HEK293 (cell line): ENCODE measurements around the gene WAS.

Source experiments
- CTCF ChIA-PET: fragments of 350-600 bp; formaldehyde crosslinking; extraction: SDS; loops from one replicate; lab custom pipeline; 2021; ENCODE audit warnings: antibody characterized with exemption; lab: Yijun Ruan, JAX
- POLR2A ChIA-PET: fragments of 300-600 bp; formaldehyde crosslinking; extraction: SDS; loops from one replicate; lab custom pipeline; 2020; ENCODE audit warnings: antibody characterized with exemption, inconsistent platforms; lab: Yijun Ruan, JAX
- H3K27ac ChIP-seq: fragments of 200-500 bp; sonication (Bioruptor generic); 2 replicates; pipeline ENCODE4 v1.5.1; 2014; ENCODE audit warnings: low read depth, low read length, control low read depth, inconsistent platforms; ENCODE audit errors: extremely low read depth
- H3K36me3 ChIP-seq, 2 experiments: fragments of 200-500 bp in 1 of 2; sonication (Bioruptor generic) in 1 of 2; 1 replicate in 1 of 2; 2 replicates in 1 of 2; pipeline ENCODE4 v1.5.1; 2014 to 2017; ENCODE audit warnings: inconsistent platforms in 2 of 2, low read length in 2 of 2; ENCODE audit not compliant: control insufficient read depth in 2 of 2, insufficient read depth in 1 of 2
- H3K4me1 ChIP-seq: fragments of 200-500 bp; sonication (Bioruptor generic); 2 replicates; pipeline ENCODE4 v1.5.1; 2014; ENCODE audit warnings: mild to moderate bottlenecking, low read length, inconsistent platforms; ENCODE audit not compliant: control insufficient read depth, insufficient read depth
- H3K4me3 ChIP-seq: 2 replicates; pipeline ENCODE4 v1.5.1; 2011; ENCODE audit warnings: low read depth, mild to moderate bottlenecking, control low read depth, low read length, moderate library complexity
- H3K9me3 ChIP-seq: fragments of 200-500 bp; sonication (Bioruptor generic); 2 replicates; pipeline ENCODE4 v1.5.1; 2014; ENCODE audit warnings: low read depth, low read length, inconsistent platforms; ENCODE audit not compliant: control insufficient read depth, insufficient read depth
- GLI2 ChIP-seq: fragments of 450-650 bp; formaldehyde crosslinking; IDR thresholded peaks from 2 replicates; pipeline ENCODE4; 2017; ENCODE audit warnings: missing biosample characterization, missing genetic modification characterization, low read depth, borderline replicate concordance
- GLI4 ChIP-seq: fragments of 450-650 bp; formaldehyde crosslinking; IDR thresholded peaks from 2 replicates; pipeline ENCODE4 v1.5.1; 2016; ENCODE audit warnings: missing biosample characterization, missing genetic modification characterization
- SETDB1 ChIP-seq: IDR thresholded peaks from one replicate; pipeline ENCODE4 v1.6.1; 2017; ENCODE audit warnings: mild to moderate bottlenecking, low read length, moderate library complexity, mixed read lengths; ENCODE audit not compliant: insufficient read length
- SP7 ChIP-seq: fragments of 450-650 bp; formaldehyde crosslinking; IDR thresholded peaks from 2 replicates; pipeline ENCODE4 v1.5.1; 2016; ENCODE audit warnings: missing biosample characterization, missing genetic modification characterization
- YY2 ChIP-seq: fragments of 450-650 bp; formaldehyde crosslinking; IDR thresholded peaks from 2 replicates; pipeline ENCODE4 v1.5.1; 2016; ENCODE audit warnings: missing biosample characterization, missing genetic modification characterization
- ZFP41 ChIP-seq: fragments of 450-650 bp; formaldehyde crosslinking; IDR thresholded peaks from 2 replicates; pipeline ENCODE4 v1.5.1; 2016; ENCODE audit warnings: missing biosample characterization, missing genetic modification characterization, borderline replicate concordance
- ZNF114 ChIP-seq: fragments of 450-650 bp; formaldehyde crosslinking; IDR thresholded peaks from 2 replicates; pipeline ENCODE4 v1.5.0; 2017; ENCODE audit warnings: missing biosample characterization, missing genetic modification characterization
- ZNF138 ChIP-seq: fragments of 450-650 bp; formaldehyde crosslinking; IDR thresholded peaks from 2 replicates; pipeline ENCODE4 v1.5.1; 2016; ENCODE audit warnings: missing biosample characterization, missing genetic modification characterization, borderline replicate concordance
- ZNF148 ChIP-seq: fragments of 450-650 bp; formaldehyde crosslinking; IDR thresholded peaks from 2 replicates; pipeline ENCODE4 v1.5.0; 2017; ENCODE audit warnings: missing biosample characterization, missing genetic modification characterization, borderline replicate concordance
- ZNF23 ChIP-seq: fragments of 450-650 bp; formaldehyde crosslinking; IDR thresholded peaks from 2 replicates; pipeline ENCODE4 v1.5.1; 2016; ENCODE audit warnings: missing biosample characterization, missing genetic modification characterization, borderline replicate concordance
- ZNF292 ChIP-seq: fragments of 450-650 bp; formaldehyde crosslinking; IDR thresholded peaks from 2 replicates; pipeline ENCODE4 v1.5.1; 2016; ENCODE audit warnings: low read depth, missing biosample characterization, missing genetic modification characterization, borderline replicate concordance
- ZNF501 ChIP-seq: fragments of 450-650 bp; formaldehyde crosslinking; IDR thresholded peaks from 2 replicates; pipeline ENCODE4 v1.5.1; 2016; ENCODE audit warnings: missing biosample characterization, missing genetic modification characterization
- ZNF558 ChIP-seq: fragments of 450-650 bp; formaldehyde crosslinking; IDR thresholded peaks from 2 replicates; pipeline ENCODE4 v1.5.1; 2016; ENCODE audit warnings: missing biosample characterization, missing genetic modification characterization
- ZNF600 ChIP-seq: fragments of 450-650 bp; formaldehyde crosslinking; IDR thresholded peaks from 2 replicates; pipeline ENCODE4 v1.5.1; 2016; ENCODE audit warnings: missing biosample characterization, missing genetic modification characterization
- ZNF610 ChIP-seq: fragments of 450-650 bp; formaldehyde crosslinking; IDR thresholded peaks from 2 replicates; pipeline ENCODE4 v1.5.1; 2016; ENCODE audit warnings: missing biosample characterization, missing genetic modification characterization, borderline replicate concordance
- ZNF76 ChIP-seq: fragments of 450-650 bp; formaldehyde crosslinking; IDR thresholded peaks from 2 replicates; pipeline ENCODE4; 2016; ENCODE audit warnings: low read depth, missing biosample characterization, missing genetic modification characterization, borderline replicate concordance
- ZNF768 ChIP-seq: fragments of 450-650 bp; formaldehyde crosslinking; IDR thresholded peaks from 2 replicates; pipeline ENCODE4 v1.5.1; 2018; ENCODE audit warnings: missing biosample characterization, mild to moderate bottlenecking, missing genetic modification characterization
- ZNF791 ChIP-seq: fragments of 450-650 bp; formaldehyde crosslinking; IDR thresholded peaks from 2 replicates; pipeline ENCODE4 v1.5.1; 2016; ENCODE audit warnings: missing biosample characterization, missing genetic modification characterization
- TF ChIP-seq, protein P1 (sequence below): fragments of 450-650 bp; formaldehyde crosslinking; optimal IDR thresholded peaks from 2 replicates; pipeline ENCODE3; 2016; ENCODE audit warnings: missing biosample characterization, mild to moderate bottlenecking, missing genetic modification characterization
- TF ChIP-seq, protein P2 (sequence below): fragments of 450-650 bp; formaldehyde crosslinking; conservative IDR thresholded peaks from 2 replicates; pipeline ENCODE4 v1.5.1; 2016; ENCODE audit warnings: low read depth, missing biosample characterization, missing genetic modification characterization
- TF ChIP-seq, protein P3 (sequence below): fragments of 450-650 bp; formaldehyde crosslinking; IDR thresholded peaks from 2 replicates; pipeline ENCODE4 v1.5.1; 2017; ENCODE audit warnings: missing biosample characterization, missing genetic modification characterization

The WAS gene

DNA sequence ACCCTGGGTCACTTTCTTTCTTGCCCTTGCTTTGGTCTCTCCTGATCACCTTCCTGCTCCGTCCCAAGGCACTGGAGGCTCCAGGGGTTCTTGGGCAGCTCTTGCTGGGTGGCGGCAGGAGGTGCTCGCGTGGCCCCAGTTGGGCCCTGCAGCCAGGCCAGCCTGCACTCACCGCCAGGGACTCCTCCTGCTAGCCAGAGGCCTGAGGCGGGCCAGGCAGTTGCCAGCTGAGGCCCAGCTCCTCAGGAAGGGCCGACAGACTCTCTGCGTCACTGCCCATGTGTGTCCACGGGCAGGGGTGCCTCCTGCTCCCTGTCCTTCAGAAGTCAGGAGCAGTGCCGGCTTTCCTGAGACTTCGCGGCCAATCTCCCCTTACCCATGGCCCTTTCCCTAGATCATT is 22.3 kb downstream of the WAS start:
- ChIA-PET POLR2A (interaction anchor here (1.1 kb wide), 1 partner anchor 31 kb away, joined by 4 read pairs; no protein-coding TSS in a partner anchor), CTCF (interaction anchor here (0.6 kb wide), 1 partner anchor 1275 kb away, joined by 3 read pairs; no protein-coding TSS in a partner anchor)
- Histone ChIP-seq H3K4me1 (no peaks in the 10 kb centered on the region), H3K4me3 (no peak overlapping the region), H3K27ac (no peak overlapping the region), H3K9me3 (no peaks in the 10 kb centered on the region), H3K36me3 (peaks cover 0 to 85% of the 10 kb centered on the region in 2 experiments; a peak in 2 of 3 replicates)
- TF ChIP-seq SETDB1 (no peak), ZNF292 (tag by site-specific recombination) (no peak), ZNF76 (tag by site-specific recombination) (no peak), ZNF114 (tag by site-specific recombination) (no peak), ZNF610 (no peak), SP7 (tag by site-specific recombination) (no peak), GLI4 (no peak), YY2 (tag by site-specific recombination) (no peak)
- TF ChIP-seq, protein P1, sequence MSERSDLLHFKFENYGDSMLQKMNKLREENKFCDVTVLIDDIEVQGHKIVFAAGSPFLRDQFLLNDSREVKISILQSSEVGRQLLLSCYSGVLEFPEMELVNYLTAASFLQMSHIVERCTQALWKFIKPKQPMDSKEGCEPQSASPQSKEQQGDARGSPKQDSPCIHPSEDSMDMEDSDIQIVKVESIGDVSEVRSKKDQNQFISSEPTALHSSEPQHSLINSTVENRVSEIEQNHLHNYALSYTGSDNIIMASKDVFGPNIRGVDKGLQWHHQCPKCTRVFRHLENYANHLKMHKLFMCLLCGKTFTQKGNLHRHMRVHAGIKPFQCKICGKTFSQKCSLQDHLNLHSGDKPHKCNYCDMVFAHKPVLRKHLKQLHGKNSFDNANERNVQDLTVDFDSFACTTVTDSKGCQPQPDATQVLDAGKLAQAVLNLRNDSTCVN (tag by site-specific recombination), result no peak
- TF ChIP-seq, protein P2, sequence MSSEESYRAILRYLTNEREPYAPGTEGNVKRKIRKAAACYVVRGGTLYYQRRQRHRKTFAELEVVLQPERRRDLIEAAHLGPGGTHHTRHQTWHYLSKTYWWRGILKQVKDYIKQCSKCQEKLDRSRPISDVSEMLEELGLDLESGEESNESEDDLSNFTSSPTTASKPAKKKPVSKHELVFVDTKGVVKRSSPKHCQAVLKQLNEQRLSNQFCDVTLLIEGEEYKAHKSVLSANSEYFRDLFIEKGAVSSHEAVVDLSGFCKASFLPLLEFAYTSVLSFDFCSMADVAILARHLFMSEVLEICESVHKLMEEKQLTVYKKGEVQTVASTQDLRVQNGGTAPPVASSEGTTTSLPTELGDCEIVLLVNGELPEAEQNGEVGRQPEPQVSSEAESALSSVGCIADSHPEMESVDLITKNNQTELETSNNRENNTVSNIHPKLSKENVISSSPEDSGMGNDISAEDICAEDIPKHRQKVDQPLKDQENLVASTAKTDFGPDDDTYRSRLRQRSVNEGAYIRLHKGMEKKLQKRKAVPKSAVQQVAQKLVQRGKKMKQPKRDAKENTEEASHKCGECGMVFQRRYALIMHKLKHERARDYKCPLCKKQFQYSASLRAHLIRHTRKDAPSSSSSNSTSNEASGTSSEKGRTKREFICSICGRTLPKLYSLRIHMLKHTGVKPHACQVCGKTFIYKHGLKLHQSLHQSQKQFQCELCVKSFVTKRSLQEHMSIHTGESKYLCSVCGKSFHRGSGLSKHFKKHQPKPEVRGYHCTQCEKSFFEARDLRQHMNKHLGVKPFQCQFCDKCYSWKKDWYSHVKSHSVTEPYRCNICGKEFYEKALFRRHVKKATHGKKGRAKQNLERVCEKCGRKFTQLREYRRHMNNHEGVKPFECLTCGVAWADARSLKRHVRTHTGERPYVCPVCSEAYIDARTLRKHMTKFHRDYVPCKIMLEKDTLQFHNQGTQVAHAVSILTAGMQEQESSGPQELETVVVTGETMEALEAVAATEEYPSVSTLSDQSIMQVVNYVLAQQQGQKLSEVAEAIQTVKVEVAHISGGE (tag by site-specific recombination), result no peak

DNA sequence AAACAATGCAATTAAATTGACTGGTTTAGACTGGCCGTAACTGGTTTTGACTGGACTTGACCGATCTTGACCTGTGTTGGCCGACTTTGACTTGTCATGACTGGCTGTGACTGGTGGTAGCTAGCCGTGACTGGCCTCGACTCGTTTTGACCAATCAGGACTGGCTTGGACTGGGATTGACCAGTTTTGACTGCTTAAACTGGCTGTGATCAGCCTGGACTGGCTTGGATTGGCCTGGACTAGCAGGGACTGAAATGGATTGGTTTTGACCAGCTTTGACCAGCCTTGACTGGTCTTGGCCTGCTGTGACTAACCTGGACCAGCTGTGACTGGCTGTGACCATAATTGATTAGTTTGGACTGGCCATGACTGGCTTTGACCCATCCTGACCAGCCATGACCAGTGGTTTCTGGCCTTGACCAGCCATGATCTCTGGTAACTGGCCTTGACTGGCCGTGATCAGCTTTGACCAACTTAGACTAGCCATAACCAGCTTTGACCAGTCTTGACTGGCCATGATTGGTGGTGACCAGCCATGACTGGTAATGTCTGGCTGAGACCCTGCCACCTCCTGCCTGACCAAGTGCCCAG is 26.0 kb downstream of the WAS start:
- no peak for TF ChIP-seq ZNF791
- no peak for TF ChIP-seq ZNF600 (tag by site-specific recombination)
- TF ChIP-seq ZNF768, result no peak
- TF ChIP-seq ZNF138 (tag by site-specific recombination), result no peak
- no peak for TF ChIP-seq ZNF501
- no peak for TF ChIP-seq GLI2 (tag by site-specific recombination)
- TF ChIP-seq ZNF23 (tag by site-specific recombination), result no peak
- TF ChIP-seq ZNF148, result no peak
- TF ChIP-seq, protein P3, sequence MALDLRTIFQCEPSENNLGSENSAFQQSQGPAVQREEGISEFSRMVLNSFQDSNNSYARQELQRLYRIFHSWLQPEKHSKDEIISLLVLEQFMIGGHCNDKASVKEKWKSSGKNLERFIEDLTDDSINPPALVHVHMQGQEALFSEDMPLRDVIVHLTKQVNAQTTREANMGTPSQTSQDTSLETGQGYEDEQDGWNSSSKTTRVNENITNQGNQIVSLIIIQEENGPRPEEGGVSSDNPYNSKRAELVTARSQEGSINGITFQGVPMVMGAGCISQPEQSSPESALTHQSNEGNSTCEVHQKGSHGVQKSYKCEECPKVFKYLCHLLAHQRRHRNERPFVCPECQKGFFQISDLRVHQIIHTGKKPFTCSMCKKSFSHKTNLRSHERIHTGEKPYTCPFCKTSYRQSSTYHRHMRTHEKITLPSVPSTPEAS, result no peak
- no peak for TF ChIP-seq ZNF558 (tag by site-specific recombination)
- TF ChIP-seq ZFP41 (tag by site-specific recombination), result no peak
- TF ChIP-seq GLI4, result no peak
- Histone ChIP-seq H3K36me3 (peaks cover 0 to 47% of the 10 kb centered on the region in 2 experiments; a peak in 2 of 3 replicates), H3K9me3 (no peaks in the 10 kb centered on the region), H3K27ac (no peak overlapping the region), H3K4me3 (no peak overlapping the region), H3K4me1 (no peaks in the 10 kb centered on the region)
- CTCF ChIA-PET, result interaction anchor here (0.7 kb wide), 1 partner anchor 256 kb away, joined by 6 read pairs; no protein-coding TSS in a partner anchor
- POLR2A ChIA-PET, result interaction anchor here (1.1 kb wide), 1 partner anchor 28 kb away, joined by 4 read pairs; no protein-coding TSS in a partner anchor
